Panc1 (cell line): ENCODE measurements around the gene ANXA7. TPM values are rescaled to one million over a fixed set of nuclear protein-coding genes. Genes with fewer than 3 reads are reported as not detected.

ENCODE experiments used
- ATAC-seq: fragments of 200-7000 bp; cut with Tn5 transposase; 2 replicates; pipeline ENCODE4 v1.9.1; 2020; ENCODE audit warnings: mild to moderate bottlenecking, moderate library complexity
- BruUV-seq: library from RNA; stranded (reverse); fragments of 400-500 nt; replicated peaks from 2 replicates; lab custom pipeline; 2021; lab: Mats Ljungman, UMichigan
- CTCF ChIA-PET: fragments of 300-600 bp; sonication (Branson Sonifier 250); formaldehyde crosslinking; loops from one replicate; lab custom pipeline; 2022; ENCODE audit warnings: antibody characterized with exemption; lab: Charles Lee
- POLR2A ChIA-PET: fragments of 300-600 bp; sonication (Branson Sonifier 250); formaldehyde crosslinking; loops from one replicate; lab custom pipeline; 2022; ENCODE audit warnings: antibody characterized with exemption; lab: Charles Lee
- DNase-seq: peaks from one replicate; pipeline ENCODE4 v3.0.0-alpha.2; 2010; ENCODE audit warnings: low read depth, low spot score
- H3K27ac ChIP-seq: 2 replicates; pipeline ENCODE4 v1.5.1; 2011; ENCODE audit warnings: mild to moderate bottlenecking, low read length, inconsistent platforms
- H3K27me3 ChIP-seq: fragments of 200-500 bp; sonication (Bioruptor generic); 2 replicates; pipeline ENCODE4 v1.6.0; 2014; ENCODE audit warnings: low read length, inconsistent platforms; ENCODE audit not compliant: control insufficient read depth, insufficient read depth
- H3K36me3 ChIP-seq: fragments of 200-500 bp; sonication (Bioruptor generic); 2 replicates; pipeline ENCODE4 v1.5.1; 2014; ENCODE audit warnings: inconsistent platforms, mild to moderate bottlenecking, low read length, moderate library complexity; ENCODE audit not compliant: control insufficient read depth, insufficient read depth
- H3K4me1 ChIP-seq: 2 replicates; pipeline ENCODE4 v1.5.1; 2011; ENCODE audit warnings: inconsistent platforms, mild to moderate bottlenecking, low read length, moderate library complexity; ENCODE audit not compliant: control insufficient read depth, insufficient read depth
- H3K4me3 ChIP-seq, 2 experiments: 2 replicates each; pipeline ENCODE4 v1.5.1; 2011 to 2012; ENCODE audit warnings: low read depth in 2 of 2, low read length in 2 of 2, mild to moderate bottlenecking in 2 of 2, inconsistent platforms in 1 of 2, moderate library complexity in 1 of 2
- H3K9me3 ChIP-seq: fragments of 200-500 bp; sonication (Bioruptor generic); 2 replicates; pipeline ENCODE4 v1.5.1; 2014; ENCODE audit warnings: low read depth, mild to moderate bottlenecking, inconsistent platforms, low read length, moderate library complexity; ENCODE audit not compliant: control insufficient read depth, insufficient read depth
- POLR2AphosphoS5 ChIP-seq: IDR thresholded peaks from 2 replicates; pipeline ENCODE4 v1.6.1; 2012; ENCODE audit warnings: mild to moderate bottlenecking, low read depth, low read length, moderate library complexity
- SIN3A ChIP-seq: IDR thresholded peaks from 2 replicates; pipeline ENCODE4 v1.6.1; 2012; ENCODE audit warnings: low read depth, mild to moderate bottlenecking, low read length, moderate library complexity, borderline replicate concordance; ENCODE audit not compliant: insufficient read depth
- TCF7L2 ChIP-seq: IDR thresholded peaks from 2 replicates; pipeline ENCODE4 v1.6.1; 2011; ENCODE audit warnings: mild to moderate bottlenecking, low read depth, low read length, inconsistent platforms
- in situ Hi-C: cut with HindIII; loops from 2 replicates; pipeline ENCODE4 v1.10.0; 2016; ENCODE audit warnings: low sequenced_read_pairs, low pct_unique_long_range_greater_than_20kb
- intact Hi-C: fragments of 100-400 bp; cut with micrococcal nuclease; formaldehyde crosslinking; loops from one replicate; pipeline ENCODE4 v1.10.0; 2022; ENCODE audit not compliant: unreplicated experiment
- total RNA-seq: library from RNA; stranded (reverse); gene quantifications from one replicate; pipeline ENCODE4 v1.2.1, GENCODE V29; 2021; ENCODE audit not compliant: unreplicated experiment
- TF ChIP-seq, protein P1 (sequence below), 2 experiments: IDR thresholded peaks; 2 replicates each; pipeline ENCODE4 v1.6.1; 2011 to 2012; ENCODE audit warnings: low read depth in 2 of 2, control low read depth in 1 of 2, low read length in 1 of 2, mild to moderate bottlenecking in 1 of 2, moderate library complexity in 1 of 2; ENCODE audit not compliant: insufficient read depth in 1 of 2
- TF ChIP-seq, protein P2 (sequence below): fragments of 450-650 bp; IDR thresholded peaks from 2 replicates; pipeline ENCODE4 v1.5.1; 2017; ENCODE audit warnings: mild to moderate bottlenecking

ANXA7 gene
- total RNA-seq, 1 experiment from 2014 or later = 165 TPM

DNA sequence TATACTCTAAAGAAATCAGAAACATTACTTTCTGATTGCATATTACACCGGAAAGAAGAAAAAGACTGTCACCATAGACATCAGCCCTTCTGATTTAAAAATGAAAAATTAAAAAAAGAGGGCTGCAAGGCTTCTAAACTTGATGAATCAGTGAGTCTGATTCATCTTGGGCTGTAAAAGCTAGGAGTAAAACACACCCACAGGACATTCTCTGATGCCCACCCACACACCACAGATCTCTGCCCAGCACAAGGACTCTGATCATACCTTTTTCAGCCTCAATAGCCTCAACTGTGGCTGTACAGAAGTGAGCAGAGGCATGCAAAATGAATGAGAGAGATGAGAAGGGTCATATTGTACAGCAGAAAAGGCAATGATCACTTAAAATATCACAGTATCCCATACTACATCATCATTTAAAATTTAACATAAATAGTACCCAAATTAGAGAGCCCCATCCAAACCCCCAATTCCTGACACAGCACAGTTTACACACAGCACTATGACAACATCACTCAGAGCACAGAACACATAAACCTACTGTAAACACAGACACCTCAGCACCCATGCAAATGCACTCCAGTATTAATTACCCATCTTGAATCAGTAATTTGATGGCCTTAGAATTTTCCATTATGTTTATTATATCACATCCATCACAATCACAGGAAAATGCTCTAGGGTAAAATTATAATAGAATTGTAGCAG is 25.9 kb upstream of the ANXA7 start:
- H3K36me3 ChIP-seq = no peaks in the 10 kb centered on the region
- intact Hi-C loops = no loop called here
- POLR2A ChIA-PET = no interaction called here
- DNase-seq = no peak
- in situ Hi-C loops = no loop called here
- no peak overlapping the region for H3K4me3 ChIP-seq
- TF ChIP-seq, protein P1, sequence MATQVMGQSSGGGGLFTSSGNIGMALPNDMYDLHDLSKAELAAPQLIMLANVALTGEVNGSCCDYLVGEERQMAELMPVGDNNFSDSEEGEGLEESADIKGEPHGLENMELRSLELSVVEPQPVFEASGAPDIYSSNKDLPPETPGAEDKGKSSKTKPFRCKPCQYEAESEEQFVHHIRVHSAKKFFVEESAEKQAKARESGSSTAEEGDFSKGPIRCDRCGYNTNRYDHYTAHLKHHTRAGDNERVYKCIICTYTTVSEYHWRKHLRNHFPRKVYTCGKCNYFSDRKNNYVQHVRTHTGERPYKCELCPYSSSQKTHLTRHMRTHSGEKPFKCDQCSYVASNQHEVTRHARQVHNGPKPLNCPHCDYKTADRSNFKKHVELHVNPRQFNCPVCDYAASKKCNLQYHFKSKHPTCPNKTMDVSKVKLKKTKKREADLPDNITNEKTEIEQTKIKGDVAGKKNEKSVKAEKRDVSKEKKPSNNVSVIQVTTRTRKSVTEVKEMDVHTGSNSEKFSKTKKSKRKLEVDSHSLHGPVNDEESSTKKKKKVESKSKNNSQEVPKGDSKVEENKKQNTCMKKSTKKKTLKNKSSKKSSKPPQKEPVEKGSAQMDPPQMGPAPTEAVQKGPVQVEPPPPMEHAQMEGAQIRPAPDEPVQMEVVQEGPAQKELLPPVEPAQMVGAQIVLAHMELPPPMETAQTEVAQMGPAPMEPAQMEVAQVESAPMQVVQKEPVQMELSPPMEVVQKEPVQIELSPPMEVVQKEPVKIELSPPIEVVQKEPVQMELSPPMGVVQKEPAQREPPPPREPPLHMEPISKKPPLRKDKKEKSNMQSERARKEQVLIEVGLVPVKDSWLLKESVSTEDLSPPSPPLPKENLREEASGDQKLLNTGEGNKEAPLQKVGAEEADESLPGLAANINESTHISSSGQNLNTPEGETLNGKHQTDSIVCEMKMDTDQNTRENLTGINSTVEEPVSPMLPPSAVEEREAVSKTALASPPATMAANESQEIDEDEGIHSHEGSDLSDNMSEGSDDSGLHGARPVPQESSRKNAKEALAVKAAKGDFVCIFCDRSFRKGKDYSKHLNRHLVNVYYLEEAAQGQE (IDR thresholded peaks at IDR 0.05; ENCODE audit: insufficient read depth in 1 of 2, low read depth in 2 of 2, low read length in 1 of 2) = no peak
- TF ChIP-seq TCF7L2 = no peak
- TF ChIP-seq, protein P2, sequence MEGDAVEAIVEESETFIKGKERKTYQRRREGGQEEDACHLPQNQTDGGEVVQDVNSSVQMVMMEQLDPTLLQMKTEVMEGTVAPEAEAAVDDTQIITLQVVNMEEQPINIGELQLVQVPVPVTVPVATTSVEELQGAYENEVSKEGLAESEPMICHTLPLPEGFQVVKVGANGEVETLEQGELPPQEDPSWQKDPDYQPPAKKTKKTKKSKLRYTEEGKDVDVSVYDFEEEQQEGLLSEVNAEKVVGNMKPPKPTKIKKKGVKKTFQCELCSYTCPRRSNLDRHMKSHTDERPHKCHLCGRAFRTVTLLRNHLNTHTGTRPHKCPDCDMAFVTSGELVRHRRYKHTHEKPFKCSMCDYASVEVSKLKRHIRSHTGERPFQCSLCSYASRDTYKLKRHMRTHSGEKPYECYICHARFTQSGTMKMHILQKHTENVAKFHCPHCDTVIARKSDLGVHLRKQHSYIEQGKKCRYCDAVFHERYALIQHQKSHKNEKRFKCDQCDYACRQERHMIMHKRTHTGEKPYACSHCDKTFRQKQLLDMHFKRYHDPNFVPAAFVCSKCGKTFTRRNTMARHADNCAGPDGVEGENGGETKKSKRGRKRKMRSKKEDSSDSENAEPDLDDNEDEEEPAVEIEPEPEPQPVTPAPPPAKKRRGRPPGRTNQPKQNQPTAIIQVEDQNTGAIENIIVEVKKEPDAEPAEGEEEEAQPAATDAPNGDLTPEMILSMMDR = no peak
- no peak for TF ChIP-seq POLR2AphosphoS5
- TF ChIP-seq SIN3A = no peak
- no peaks in the 10 kb centered on the region for H3K4me1 ChIP-seq
- ATAC-seq = no peak
- BruUV-seq = no TSS peak
- CTCF ChIA-PET = no interaction called here
- H3K27me3 ChIP-seq = no peaks in the 10 kb centered on the region
- H3K27ac ChIP-seq = no peak overlapping the region
- no peaks in the 10 kb centered on the region for H3K9me3 ChIP-seq

DNA sequence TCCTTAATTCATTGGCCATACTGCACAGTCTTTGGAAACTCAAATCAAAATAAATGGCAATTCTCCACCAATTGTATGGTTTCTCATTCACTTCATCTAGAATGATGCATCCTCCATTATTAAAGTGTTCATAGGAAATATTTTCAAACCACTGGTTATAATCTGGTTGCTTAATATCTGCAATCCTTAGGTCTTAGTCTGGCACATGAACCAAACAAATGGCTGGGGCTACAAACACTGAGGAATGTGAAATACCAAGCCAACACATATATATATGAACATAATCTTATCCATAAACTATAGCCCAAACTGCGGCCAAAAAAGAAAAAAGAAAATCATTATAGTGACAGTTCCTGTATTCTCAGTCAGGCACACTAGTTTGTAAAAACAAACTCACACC is 25.2 kb upstream of the ANXA7 start:
- H3K27me3 ChIP-seq = no peaks in the 10 kb centered on the region
- POLR2A ChIA-PET = no interaction called here
- in situ Hi-C loops (no loop called here), intact Hi-C loops (no loop called here)
- H3K27ac ChIP-seq = no peak overlapping the region
- TF ChIP-seq, protein P1 (IDR thresholded peaks at IDR 0.05; ENCODE audit: insufficient read depth in 1 of 2, low read depth in 2 of 2, low read length in 1 of 2) = no peak
- TF ChIP-seq POLR2AphosphoS5 = no peak
- ATAC-seq (no peak), DNase-seq (no peak)
- no TSS peak for BruUV-seq
- no peaks in the 10 kb centered on the region for H3K36me3 ChIP-seq
- no peaks in the 10 kb centered on the region for H3K4me1 ChIP-seq
- CTCF ChIA-PET = no interaction called here
- H3K9me3 ChIP-seq = no peaks in the 10 kb centered on the region
- no peak overlapping the region for H3K4me3 ChIP-seq
